Measurements from ENCODE around the gene MAP3K5.

- TF ChIP-seq CTCF (IDR thresholded peaks at IDR 0.05) (no peak), SIN3A (IDR thresholded peaks at IDR 0.05; ENCODE audit: borderline replicate concordance, insufficient read depth, low read depth, low read length) (no peak), REST (IDR thresholded peaks at IDR 0.05; ENCODE audit: insufficient read depth in 1 of 2, low read depth in 2 of 2, low read length in 1 of 2) (no peak), POLR2AphosphoS5 (IDR thresholded peaks at IDR 0.05; ENCODE audit: low read depth, low read length) (no peak)
Measured at GRCh38 chr6:136647363-136647852, 144.9 kb downstream of the MAP3K5 start.

Measured in Panc1 (cell line).